GM06990 (cell line): ENCODE results near the gene ADORA1.

ENCODE experiments used
- DNase-seq: peaks from one replicate; pipeline ENCODE4 v3.0.0-alpha.2; 2011; ENCODE audit not compliant: insufficient read length; ENCODE audit errors: extremely low read depth
- H3K27me3 ChIP-seq: replicated peaks from 2 replicates; pipeline ENCODE4 v1.6.0; 2011; ENCODE audit warnings: low read length; ENCODE audit not compliant: control insufficient read depth, insufficient read depth
- H3K36me3 ChIP-seq: 2 replicates; pipeline ENCODE4 v1.5.1; 2011; ENCODE audit warnings: low read length; ENCODE audit not compliant: control insufficient read depth, insufficient read depth
- H3K4me3 ChIP-seq: replicated peaks from 2 replicates; pipeline ENCODE4 v1.5.1; 2011; ENCODE audit warnings: low read depth, mild to moderate bottlenecking, control low read depth, low read length
- TF ChIP-seq, protein P1 (sequence below): IDR thresholded peaks from 2 replicates; pipeline ENCODE4 v1.5.1; 2011; ENCODE audit warnings: low read length, control low read depth, mild to moderate bottlenecking, inconsistent platforms; ENCODE audit not compliant: insufficient read depth, poor library complexity, severe bottlenecking

ADORA1 gene

DNA sequence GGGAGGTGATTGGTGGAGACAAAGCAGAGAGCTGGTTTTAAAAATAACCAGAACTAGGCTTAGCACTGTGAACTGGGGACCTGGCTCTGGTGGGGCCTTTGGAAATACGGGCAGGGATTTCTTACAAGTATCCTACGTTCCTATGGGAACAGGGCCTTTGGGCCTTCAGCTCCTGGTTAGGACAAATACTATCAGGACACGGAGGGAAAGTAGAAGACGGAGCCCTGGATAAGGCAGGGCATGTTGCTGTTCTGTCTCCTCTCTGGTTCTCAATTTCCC, 36.4 kb upstream of the ADORA1 start:
- DNase-seq, result no peak
- Histone ChIP-seq H3K27me3 (peaks cover 1% of the 10 kb centered on the region; the same call in 1 of the 2 replicates), H3K36me3 (no peaks in the 10 kb centered on the region), H3K4me3 (no peak overlapping the region)
- TF ChIP-seq, protein P1, sequence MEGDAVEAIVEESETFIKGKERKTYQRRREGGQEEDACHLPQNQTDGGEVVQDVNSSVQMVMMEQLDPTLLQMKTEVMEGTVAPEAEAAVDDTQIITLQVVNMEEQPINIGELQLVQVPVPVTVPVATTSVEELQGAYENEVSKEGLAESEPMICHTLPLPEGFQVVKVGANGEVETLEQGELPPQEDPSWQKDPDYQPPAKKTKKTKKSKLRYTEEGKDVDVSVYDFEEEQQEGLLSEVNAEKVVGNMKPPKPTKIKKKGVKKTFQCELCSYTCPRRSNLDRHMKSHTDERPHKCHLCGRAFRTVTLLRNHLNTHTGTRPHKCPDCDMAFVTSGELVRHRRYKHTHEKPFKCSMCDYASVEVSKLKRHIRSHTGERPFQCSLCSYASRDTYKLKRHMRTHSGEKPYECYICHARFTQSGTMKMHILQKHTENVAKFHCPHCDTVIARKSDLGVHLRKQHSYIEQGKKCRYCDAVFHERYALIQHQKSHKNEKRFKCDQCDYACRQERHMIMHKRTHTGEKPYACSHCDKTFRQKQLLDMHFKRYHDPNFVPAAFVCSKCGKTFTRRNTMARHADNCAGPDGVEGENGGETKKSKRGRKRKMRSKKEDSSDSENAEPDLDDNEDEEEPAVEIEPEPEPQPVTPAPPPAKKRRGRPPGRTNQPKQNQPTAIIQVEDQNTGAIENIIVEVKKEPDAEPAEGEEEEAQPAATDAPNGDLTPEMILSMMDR, result no peak

DNA sequence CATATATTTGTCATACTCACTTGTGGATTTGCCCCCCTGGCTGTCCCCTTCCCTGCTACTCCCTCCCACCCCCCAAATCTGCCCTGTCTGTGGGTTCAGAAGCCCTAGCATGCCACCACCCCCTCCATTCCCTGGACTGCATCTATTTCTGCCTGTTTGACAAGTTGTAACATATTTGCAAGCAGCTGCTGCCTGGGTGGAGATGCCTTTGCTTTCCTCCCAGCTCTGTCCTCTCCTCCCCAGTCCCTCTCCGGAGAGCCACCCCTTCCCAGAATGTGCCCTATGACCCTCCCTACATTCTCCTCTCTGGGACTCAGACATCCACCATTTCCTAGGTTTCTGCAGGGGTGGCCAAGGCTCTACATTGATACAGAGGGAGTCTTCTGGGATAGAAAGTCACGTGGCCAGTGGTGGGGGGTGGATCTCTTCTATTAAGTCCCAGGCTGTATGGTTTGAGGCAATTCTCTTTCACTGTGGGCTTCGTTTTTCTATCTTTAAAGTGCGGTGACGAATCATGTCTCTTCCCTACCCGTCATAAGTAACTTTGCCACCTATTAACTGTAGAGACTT, 35.7 kb upstream of the ADORA1 start:
- DNase-seq, result no peak
- Histone ChIP-seq H3K4me3 (no peak overlapping the region), H3K27me3 (0 out of 2 replicates have a peak, but pooled peaks cover 1% of the 10 kb centered on the region), H3K36me3 (no peaks in the 10 kb centered on the region)
- TF ChIP-seq, protein P1, result no peak

DNA sequence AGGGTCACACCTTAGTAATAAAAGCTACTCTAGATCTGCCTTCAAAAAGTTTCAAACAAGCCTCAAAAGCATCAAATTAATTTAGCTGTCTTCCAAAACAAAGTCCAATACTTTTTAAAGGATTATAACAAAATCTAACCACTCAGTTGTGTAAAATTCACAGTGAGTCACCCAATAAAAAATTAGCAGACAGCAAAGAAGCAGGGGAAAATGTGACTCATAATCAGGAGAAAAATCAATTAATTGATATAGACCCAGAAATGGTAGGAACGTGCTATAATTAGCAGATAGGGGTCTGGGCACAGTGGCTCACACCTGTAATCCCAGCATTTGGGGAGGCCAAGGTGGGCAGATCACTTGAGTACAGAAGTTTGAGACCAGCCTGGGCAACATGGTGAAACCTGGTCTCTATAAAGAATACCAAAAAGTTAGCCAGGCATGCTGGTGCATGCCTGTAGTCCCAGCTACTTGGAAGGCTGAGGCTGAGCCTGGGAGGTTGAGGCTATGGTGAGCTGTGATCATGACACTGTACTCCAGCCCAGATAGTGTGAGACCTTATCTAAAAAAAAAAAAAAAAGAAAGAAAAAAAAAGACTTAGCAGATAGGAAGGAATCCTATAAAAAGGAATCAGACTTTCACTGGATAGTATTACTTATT, 33.6 kb upstream of the ADORA1 start:
- Histone ChIP-seq H3K27me3 (no peaks in the 10 kb centered on the region), H3K4me3 (no peak overlapping the region), H3K36me3 (no peaks in the 10 kb centered on the region)
- DNase-seq, result no peak
- TF ChIP-seq, protein P1, result no peak

DNA sequence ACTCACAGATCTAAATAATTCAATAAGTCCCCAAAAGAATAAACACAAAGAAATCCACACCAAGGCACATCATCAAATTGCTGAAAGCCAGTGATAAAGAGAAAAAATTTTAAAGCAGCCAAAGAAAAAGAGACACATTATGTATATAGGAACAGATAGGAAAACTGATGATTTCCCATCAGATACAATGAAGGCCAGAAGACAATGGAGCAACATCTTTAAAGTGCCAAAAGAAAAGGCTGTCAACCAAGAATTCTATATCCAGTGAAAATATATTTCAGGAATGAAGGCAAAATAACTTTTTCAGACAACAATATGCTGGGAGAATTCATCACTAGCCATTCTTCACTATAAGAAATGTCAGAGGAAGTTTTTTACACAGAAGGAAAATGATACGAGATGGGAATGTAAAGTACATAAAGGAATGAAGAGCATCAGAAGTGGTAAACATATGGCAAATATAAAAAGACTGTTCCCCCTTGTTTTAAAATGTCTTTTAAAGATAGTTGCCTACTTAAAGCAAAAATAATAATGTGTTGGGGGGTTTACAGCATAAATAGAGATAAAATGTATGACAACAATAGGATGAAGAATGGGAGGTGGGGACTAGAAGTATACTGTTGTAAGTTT, 32.4 kb upstream of the ADORA1 start:
- Histone ChIP-seq H3K4me3 (no peak overlapping the region), H3K27me3 (no peaks in the 10 kb centered on the region), H3K36me3 (no peaks in the 10 kb centered on the region)
- DNase-seq, result no peak
- TF ChIP-seq, protein P1, result no peak

DNA sequence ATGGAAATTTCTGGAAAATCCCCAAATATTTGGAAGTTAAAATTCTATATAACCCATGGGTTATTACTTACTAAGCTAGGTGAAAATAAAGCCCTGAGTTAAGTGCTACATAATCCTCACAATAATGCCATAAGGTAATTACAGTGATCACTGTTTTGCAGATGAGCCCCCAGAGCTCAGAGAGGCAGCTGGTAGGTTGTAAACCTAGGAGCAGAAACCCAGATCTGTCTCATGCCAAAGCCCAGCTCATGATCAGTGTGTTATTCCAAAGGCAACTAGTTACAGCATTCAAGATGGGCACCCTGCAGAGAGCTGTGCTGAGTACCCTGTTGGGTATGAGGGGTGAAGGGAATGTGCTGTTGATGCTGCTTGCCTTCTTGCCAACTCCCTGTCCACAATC, 31.0 kb upstream of the ADORA1 start:
- Histone ChIP-seq H3K4me3 (no peak overlapping the region), H3K27me3 (no peaks in the 10 kb centered on the region), H3K36me3 (no peaks in the 10 kb centered on the region)
- TF ChIP-seq, protein P1, result no peak
- DNase-seq, result no peak
